ENCODE results near the gene SLC30A2. TPM values are rescaled to one million over a fixed set of nuclear protein-coding genes. Genes with fewer than 3 reads are reported as not detected.

The SLC30A2 gene
- total RNA-seq, 1 experiment from 2014 or later = not detected

DNA sequence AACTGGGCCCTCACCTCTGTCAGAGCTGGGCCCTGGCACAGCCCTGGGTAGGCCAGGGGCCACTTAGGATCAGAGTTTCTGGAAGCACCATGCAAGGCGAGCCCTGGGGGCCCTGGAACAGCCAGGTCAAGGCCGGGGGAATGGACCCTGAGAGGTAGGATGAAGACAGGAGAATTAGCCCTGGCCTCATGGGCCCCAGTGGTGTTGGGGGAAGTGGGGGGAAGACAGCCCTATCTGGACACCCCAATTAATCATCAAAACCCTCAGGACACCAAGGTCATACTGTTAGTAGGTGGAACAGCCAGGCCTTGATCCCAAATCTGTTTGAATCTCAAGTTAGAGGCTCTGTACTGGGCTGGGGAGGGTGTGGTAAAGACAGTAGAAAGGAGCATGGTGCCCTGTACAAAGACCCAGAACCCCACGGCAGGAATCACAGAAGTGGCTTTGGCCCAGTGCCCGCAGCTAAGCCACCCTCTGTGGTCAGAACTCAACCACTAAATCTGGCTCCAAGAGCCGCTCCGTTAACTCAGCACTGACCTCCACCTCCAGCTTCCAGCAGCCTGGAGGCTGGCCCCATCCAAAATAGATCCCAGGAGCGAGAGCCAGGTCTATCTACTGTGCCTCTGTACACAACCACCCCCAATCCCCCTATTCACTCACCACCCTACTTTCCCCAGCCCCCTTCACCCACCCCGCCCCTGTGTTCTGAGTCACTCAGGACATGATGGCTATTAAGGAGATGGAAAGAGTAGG, 35.5 kb upstream of the SLC30A2 start:
- Histone ChIP-seq H3K4me2 (ENCODE audit: low read length) (no peak overlapping the region), H3K4me3 (replicated peaks in 1 of 2; ENCODE audit: low read depth in 1 of 2, low read length in 2 of 2) (no peak overlapping the region), H3K27ac (ENCODE audit: low read depth, low read length) (no peak overlapping the region), H3K4me1 (ENCODE audit: control insufficient read depth in 1 of 2, insufficient read depth in 2 of 2, low read length in 2 of 2) (peaks cover 6 to 49% of the 10 kb centered on the region in 2 experiments; a peak in 3 of 4 replicates), H3K9me2 (ENCODE audit: insufficient read depth) (no peaks in the 10 kb centered on the region), H3K79me2 (ENCODE audit: insufficient read depth, low read length) (no peaks in the 10 kb centered on the region), H3K36me3 (ENCODE audit: control insufficient read depth in 1 of 2, insufficient read depth in 2 of 2, low read length in 2 of 2) (no peaks in the 10 kb centered on the region), H3K9ac (ENCODE audit: low read length) (no peak overlapping the region), H4K20me1 (ENCODE audit: insufficient read depth) (no peaks in the 10 kb centered on the region), H2AFZ (ENCODE audit: low read depth, low read length, poor library complexity, severe bottlenecking) (no peak overlapping the region), H3K27me3 (ENCODE audit: insufficient read depth, low read length) (no peaks in the 10 kb centered on the region), H3K9me3 (ENCODE audit: control insufficient read depth in 1 of 2, insufficient read depth in 1 of 2, low read depth in 1 of 2, low read length in 2 of 2) (no peaks in the 10 kb centered on the region)
- TF ChIP-seq POLR2A (IDR thresholded peaks at IDR 0.05; ENCODE audit: borderline replicate concordance, extremely low read depth, insufficient read depth, insufficient read length) (no peak), CBX3 (IDR thresholded peaks at IDR 0.05; ENCODE audit: low read depth) (no peak), POLR2AphosphoS5 (IDR thresholded peaks at IDR 0.05; ENCODE audit: low read depth, low read length) (no peak), EZH2phosphoT487 (IDR thresholded peaks at IDR 0.05; ENCODE audit: borderline replicate concordance) (no peak), SIN3A (IDR thresholded peaks at IDR 0.05; ENCODE audit: low read depth) (no peak), YY1 (IDR thresholded peaks at IDR 0.05; ENCODE audit: extremely low read depth, insufficient replicate concordance, low read depth, low read length) (no peak), ZFX (IDR thresholded peaks at IDR 0.05) (no peak), JUND (IDR thresholded peaks at IDR 0.05) (no peak), TCF7L2 (IDR thresholded peaks at IDR 0.05; ENCODE audit: borderline replicate concordance, extremely low read depth, insufficient read depth, insufficient read length) (no peak), ZNF274 (IDR thresholded peaks at IDR 0.05; ENCODE audit: low read depth, low read length) (no peak), EGR1 (IDR thresholded peaks at IDR 0.05; ENCODE audit: low read depth) (no peak)
- TF ChIP-seq, protein P1, sequence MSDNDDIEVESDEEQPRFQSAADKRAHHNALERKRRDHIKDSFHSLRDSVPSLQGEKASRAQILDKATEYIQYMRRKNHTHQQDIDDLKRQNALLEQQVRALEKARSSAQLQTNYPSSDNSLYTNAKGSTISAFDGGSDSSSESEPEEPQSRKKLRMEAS (IDR thresholded peaks at IDR 0.05) = no peak
- TF ChIP-seq, protein P2, sequence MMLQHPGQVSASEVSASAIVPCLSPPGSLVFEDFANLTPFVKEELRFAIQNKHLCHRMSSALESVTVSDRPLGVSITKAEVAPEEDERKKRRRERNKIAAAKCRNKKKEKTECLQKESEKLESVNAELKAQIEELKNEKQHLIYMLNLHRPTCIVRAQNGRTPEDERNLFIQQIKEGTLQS (IDR thresholded peaks at IDR 0.05) = no peak
- TF ChIP-seq, protein P3, sequence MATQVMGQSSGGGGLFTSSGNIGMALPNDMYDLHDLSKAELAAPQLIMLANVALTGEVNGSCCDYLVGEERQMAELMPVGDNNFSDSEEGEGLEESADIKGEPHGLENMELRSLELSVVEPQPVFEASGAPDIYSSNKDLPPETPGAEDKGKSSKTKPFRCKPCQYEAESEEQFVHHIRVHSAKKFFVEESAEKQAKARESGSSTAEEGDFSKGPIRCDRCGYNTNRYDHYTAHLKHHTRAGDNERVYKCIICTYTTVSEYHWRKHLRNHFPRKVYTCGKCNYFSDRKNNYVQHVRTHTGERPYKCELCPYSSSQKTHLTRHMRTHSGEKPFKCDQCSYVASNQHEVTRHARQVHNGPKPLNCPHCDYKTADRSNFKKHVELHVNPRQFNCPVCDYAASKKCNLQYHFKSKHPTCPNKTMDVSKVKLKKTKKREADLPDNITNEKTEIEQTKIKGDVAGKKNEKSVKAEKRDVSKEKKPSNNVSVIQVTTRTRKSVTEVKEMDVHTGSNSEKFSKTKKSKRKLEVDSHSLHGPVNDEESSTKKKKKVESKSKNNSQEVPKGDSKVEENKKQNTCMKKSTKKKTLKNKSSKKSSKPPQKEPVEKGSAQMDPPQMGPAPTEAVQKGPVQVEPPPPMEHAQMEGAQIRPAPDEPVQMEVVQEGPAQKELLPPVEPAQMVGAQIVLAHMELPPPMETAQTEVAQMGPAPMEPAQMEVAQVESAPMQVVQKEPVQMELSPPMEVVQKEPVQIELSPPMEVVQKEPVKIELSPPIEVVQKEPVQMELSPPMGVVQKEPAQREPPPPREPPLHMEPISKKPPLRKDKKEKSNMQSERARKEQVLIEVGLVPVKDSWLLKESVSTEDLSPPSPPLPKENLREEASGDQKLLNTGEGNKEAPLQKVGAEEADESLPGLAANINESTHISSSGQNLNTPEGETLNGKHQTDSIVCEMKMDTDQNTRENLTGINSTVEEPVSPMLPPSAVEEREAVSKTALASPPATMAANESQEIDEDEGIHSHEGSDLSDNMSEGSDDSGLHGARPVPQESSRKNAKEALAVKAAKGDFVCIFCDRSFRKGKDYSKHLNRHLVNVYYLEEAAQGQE (IDR thresholded peaks at IDR 0.05; ENCODE audit: low read depth) = no peak
- TF ChIP-seq, protein P4, sequence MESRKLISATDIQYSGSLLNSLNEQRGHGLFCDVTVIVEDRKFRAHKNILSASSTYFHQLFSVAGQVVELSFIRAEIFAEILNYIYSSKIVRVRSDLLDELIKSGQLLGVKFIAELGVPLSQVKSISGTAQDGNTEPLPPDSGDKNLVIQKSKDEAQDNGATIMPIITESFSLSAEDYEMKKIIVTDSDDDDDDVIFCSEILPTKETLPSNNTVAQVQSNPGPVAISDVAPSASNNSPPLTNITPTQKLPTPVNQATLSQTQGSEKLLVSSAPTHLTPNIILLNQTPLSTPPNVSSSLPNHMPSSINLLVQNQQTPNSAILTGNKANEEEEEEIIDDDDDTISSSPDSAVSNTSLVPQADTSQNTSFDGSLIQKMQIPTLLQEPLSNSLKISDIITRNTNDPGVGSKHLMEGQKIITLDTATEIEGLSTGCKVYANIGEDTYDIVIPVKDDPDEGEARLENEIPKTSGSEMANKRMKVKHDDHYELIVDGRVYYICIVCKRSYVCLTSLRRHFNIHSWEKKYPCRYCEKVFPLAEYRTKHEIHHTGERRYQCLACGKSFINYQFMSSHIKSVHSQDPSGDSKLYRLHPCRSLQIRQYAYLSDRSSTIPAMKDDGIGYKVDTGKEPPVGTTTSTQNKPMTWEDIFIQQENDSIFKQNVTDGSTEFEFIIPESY (IDR thresholded peaks at IDR 0.05; ENCODE audit: extremely low read depth, insufficient replicate concordance, low read length) = no peak
- TF ChIP-seq, protein P5, sequence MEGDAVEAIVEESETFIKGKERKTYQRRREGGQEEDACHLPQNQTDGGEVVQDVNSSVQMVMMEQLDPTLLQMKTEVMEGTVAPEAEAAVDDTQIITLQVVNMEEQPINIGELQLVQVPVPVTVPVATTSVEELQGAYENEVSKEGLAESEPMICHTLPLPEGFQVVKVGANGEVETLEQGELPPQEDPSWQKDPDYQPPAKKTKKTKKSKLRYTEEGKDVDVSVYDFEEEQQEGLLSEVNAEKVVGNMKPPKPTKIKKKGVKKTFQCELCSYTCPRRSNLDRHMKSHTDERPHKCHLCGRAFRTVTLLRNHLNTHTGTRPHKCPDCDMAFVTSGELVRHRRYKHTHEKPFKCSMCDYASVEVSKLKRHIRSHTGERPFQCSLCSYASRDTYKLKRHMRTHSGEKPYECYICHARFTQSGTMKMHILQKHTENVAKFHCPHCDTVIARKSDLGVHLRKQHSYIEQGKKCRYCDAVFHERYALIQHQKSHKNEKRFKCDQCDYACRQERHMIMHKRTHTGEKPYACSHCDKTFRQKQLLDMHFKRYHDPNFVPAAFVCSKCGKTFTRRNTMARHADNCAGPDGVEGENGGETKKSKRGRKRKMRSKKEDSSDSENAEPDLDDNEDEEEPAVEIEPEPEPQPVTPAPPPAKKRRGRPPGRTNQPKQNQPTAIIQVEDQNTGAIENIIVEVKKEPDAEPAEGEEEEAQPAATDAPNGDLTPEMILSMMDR (IDR thresholded peaks at IDR 0.05 in 2 of 3, conservative IDR thresholded peaks at IDR 0.05 in 1 of 3; ENCODE audit: borderline replicate concordance in 1 of 3, insufficient read depth in 1 of 3, low read depth in 2 of 3, low read length in 2 of 3) = no peak
- RAD21 ChIA-PET (ENCODE audit: low non-redundant PET in 1 of 2, low total read pairs in 2 of 2, uncharacterized antibody in 2 of 2, unreplicated experiment in 2 of 2) = no interaction called here
- ATAC-seq (no peak), DNase-seq (ENCODE audit: low read depth, low spot score) (no peak)
- no TSS peak for BruUV-seq (replicated peaks)
- POLR2A ChIA-PET = no interaction called here
- intact Hi-C loops (cut with micrococcal nuclease) = no loop called here
- CTCF ChIA-PET = interaction anchor here (1.2 kb wide), 1 partner anchor 45 kb away, joined by 3 read pairs; no protein-coding TSS in a partner anchor
